A549 treated with ZK216348 at 1 μM for 4 hours (cell line): ENCODE measurements around the gene ASIP. TPM values are rescaled to one million over a fixed set of nuclear protein-coding genes. Genes with fewer than 3 reads are reported as not detected.

Experiments used
- total RNA-seq: library from RNA; stranded (reverse); fragments of 200-300 nt; extraction: Qiagen RNA extraction; gene quantifications from 5 replicates; pipeline ENCODE4 v1.2.3, GENCODE V29; 2022; ENCODE audit warnings: low read depth

The ASIP gene, protein sequence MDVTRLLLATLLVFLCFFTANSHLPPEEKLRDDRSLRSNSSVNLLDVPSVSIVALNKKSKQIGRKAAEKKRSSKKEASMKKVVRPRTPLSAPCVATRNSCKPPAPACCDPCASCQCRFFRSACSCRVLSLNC
- not detected in 5 replicates for total RNA-seq

DNA sequence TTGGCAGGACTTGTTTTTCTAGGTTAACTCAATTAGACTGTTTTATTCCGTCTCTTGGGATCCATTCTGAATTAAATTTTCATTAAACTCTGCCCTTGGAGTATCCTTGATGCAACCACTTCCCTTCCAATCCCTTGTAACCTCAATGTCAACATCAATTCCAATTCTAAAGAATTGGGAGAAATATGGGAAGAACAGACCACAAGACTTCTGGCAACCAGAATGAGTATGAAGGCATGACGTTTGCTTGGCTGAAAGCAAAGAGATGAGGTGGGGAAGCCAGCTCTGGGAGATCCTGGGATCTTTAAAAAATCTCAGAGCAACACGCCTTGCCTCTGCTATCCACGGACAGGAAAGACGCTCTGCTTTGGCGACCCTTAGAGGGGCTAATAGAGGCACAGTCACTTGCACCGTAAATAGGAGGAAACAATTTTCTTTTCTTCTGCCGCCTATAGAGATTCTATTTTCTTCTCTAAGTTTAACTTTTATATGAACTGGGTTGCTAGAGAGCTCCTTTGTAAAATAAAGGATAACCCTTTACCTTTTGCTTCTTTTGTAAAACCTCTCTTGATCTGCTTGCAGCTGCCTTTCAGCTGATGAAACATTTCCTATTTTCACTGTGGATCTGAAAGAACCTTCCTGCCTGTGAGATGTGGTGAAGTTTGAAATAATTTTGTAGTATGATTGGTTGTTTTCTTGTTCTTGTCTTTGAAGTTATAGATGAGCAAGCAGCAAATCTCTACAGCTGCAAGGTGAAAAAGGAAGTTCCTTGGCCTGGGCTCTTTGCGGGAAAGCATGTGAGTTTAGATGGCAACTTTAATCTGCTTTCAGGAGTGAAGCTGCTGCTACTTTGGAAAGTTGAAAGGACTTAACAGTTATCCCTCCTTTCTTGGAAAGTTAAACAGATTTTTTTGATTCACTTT lies at the start of gene ASIP:
ASIP (plus strand) TSS at position 731 of the 923 bp plus-strand sequence. CDS start 18,952 bp downstream, outside the sequence.

DNA sequence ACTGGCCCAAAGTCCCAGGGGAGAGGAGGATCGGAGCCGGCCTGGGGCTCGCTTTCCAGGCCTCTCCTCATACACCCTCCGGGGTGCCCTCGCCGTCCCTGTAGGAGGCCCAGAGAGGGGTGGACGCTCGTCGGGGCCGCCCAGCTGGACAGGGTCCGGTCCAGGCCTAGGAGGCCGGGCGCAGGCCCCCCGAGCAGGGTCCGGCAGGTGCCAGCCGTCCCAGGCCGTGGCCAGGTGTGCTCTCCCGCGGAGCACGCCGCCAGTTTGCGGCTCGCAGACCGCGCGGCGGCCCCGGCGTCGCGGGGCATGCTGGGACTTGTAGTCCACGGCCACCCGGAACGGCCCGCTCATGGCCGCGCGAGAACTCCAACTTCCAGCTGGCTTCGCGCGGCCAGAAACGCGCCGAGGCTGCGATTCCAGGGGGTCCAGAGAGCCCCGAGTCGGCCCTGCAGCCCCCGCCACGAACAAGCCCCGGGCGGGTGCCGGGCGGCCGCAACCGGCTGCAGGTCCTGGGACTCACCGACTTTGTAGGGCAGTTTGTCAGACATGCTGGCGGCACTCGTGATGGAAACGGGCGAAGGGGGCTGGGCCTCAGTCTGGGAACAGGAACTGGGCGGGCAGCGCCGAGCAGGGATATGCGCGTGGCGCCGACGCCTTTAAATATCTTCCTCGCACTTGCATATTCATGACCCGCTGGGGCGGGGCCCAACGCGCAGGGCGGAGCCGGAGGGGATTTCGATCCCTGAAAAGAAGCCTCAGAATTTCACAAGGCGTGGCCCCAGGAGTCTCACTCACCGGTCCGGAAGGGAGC lies 61.7 kb downstream of the ASIP start, which contains the start of gene AHCY:
AHCY (minus strand) TSS at position 633 of the 811 bp plus-strand sequence; CDS start at position 548, 85 bp downstream.

Other genes starting within 250 kb of the ASIP start
- 121 to 164 TPM (median 157 TPM) in 5 replicates for gene RALY, start 247.5 kb upstream of the ASIP start, total RNA-seq
- gene EIF2S2, start 129.2 kb upstream of the ASIP start, total RNA-seq, result 88.1 to 144 TPM (median 101 TPM) in 5 replicates
- gene AHCY, start 61.9 kb downstream of the ASIP start, total RNA-seq, result 262 to 337 TPM (median 335 TPM) in 5 replicates
- gene ITCH, start 121.8 kb downstream of the ASIP start, total RNA-seq, result 21.0 to 37.2 TPM (median 35.2 TPM) in 5 replicates